Tibial nerve (tissue), 4 donors: ENCODE measurements around the gene MPST. TPM values are rescaled to one million over a fixed set of nuclear protein-coding genes. Genes with fewer than 3 reads are reported as not detected.

ENCODE experiments used
- DNase-seq, 2 donors: peaks; one replicate each; pipeline ENCODE4 v3.0.0-alpha.2; 2019; ENCODE audit warnings: low spot score in 2 of 2
- H3K27ac ChIP-seq, 4 donors: fragments of 200-600 bp; sonication (generic) in 3 of 4; one replicate each; pipeline ENCODE4 v1.5.1; 2017 to 2019; ENCODE audit warnings: mild to moderate bottlenecking in 1 of 4
- H3K27me3 ChIP-seq, 2 donors: fragments of 200-600 bp; sonication (generic) in 1 of 2; one replicate each; pipeline versions ENCODE4 v1.5.1 to v1.6.0; 2017 to 2019
- H3K36me3 ChIP-seq, 3 donors: fragments of 200-600 bp; sonication (generic); one replicate each; pipeline ENCODE4 v1.5.1; 2018 to 2019
- H3K4me1 ChIP-seq, 4 donors: fragments of 200-600 bp; sonication (generic) in 3 of 4; one replicate each; pipeline ENCODE4 v1.5.1; 2017 to 2019
- H3K4me3 ChIP-seq, 4 donors: fragments of 200-600 bp; sonication (generic) in 3 of 4; one replicate each; pipeline ENCODE4 v1.5.1; 2017 to 2019; ENCODE audit warnings: mild to moderate bottlenecking in 1 of 4, moderate library complexity in 1 of 4
- H3K9me3 ChIP-seq, 4 donors: fragments of 200-600 bp; sonication (generic) in 3 of 4; one replicate each; pipeline ENCODE4 v1.5.1; 2017 to 2019
- CTCF ChIP-seq, 5 experiments: fragments of 200-600 bp in 3 of 5; fragments of 450-650 bp in 2 of 5; sonication (generic) in 3 of 5; IDR thresholded peaks; one replicate each; pipeline ENCODE4 v1.5.1; 2016 to 2019; ENCODE audit warnings: antibody characterized with exemption in 5 of 5, mild to moderate bottlenecking in 3 of 5, moderate library complexity in 2 of 5
- EP300 ChIP-seq, 2 donors: sonication (generic); formaldehyde crosslinking; IDR thresholded peaks; one replicate each; pipeline ENCODE4 v1.6.1; 2017; ENCODE audit warnings: antibody characterized with exemption in 2 of 2, mild to moderate bottlenecking in 1 of 2
- POLR2A ChIP-seq, 2 donors: fragments of 450-650 bp; IDR thresholded peaks; one replicate each; pipeline ENCODE4 v1.6.1; 2017; ENCODE audit warnings: antibody characterized with exemption in 2 of 2, mild to moderate bottlenecking in 2 of 2, moderate library complexity in 2 of 2
- WGBS, 2 donors: methylation state at CpG; one replicate each; pipeline ENCODE4 v1.1.5; 2018; 5-methylcytosine and 5-hydroxymethylcytosine counted together
- total RNA-seq, 4 donors: library from RNA; depleted of rRNA; stranded (reverse); fragments of >200 nt; gene quantifications; one replicate each; pipeline ENCODE4 v1.1.0, GENCODE V29; 2016

The MPST gene
- total RNA-seq, 4 donors from 2014 or later = 193 to 258 (median 199) TPM

DNA sequence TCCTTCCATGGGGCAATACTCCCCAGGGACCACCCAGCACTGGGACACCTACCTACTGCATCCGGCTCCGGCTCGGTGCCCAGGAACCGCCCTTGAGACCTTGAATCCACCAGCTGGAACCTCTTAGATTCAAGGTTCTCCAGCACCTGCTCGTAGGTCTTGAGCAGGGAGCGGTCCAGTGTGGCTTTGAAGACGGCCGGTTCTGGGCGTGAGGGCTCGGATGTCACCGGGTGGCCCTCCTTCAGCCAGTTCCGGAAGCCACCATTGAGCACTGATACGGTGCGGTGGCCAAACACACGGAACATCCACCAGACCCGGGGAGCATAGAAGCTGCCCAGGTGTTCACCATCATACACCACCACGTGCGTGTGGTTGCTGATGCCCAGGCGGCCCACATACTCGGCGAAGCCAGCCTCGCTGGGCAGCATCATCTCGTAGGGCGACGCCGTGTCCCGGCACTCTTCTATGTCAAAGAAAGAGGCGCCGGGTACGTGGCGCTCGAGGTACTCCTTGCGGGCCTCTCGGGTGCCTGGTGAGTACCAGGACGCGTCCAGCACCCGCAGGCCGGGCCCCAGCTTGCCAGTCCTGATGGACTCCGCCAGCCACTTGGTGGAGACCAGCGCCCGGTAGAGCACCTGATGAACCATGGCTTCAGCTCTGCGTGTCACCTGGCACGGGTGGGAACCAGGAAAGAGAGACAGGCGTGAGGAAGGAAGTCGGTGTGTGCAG, 1.3 kb upstream of the MPST start:
- 70 to 72% methylated on average over 20 to 45 of the region's 45 CpGs for WGBS, 2 donors
- no peak for DNase-seq
- H3K36me3 ChIP-seq = peaks cover 0 to 21% (median 2%) of the 10 kb centered on the region in 3 donors
- H3K9me3 ChIP-seq = no peaks in the 10 kb centered on the region
- TF ChIP-seq EP300 (IDR thresholded peaks at IDR 0.05) (no peak), POLR2A (IDR thresholded peaks at IDR 0.05) (no peak), CTCF (IDR thresholded peaks at IDR 0.05) (no peak)
- H3K27me3 ChIP-seq = no peaks in the 10 kb centered on the region
- H3K4me3 ChIP-seq = peak overlapping the region; percentile 78 to 98 (median 84)
- peak overlapping the region; percentile 85 to 98 (median 96) for H3K27ac ChIP-seq
- H3K4me1 ChIP-seq = peaks cover 0 to 75% (median 51%) of the 10 kb centered on the region in 4 donors

GRCh38 chr22:37018815-37019308, 680 bp upstream of the MPST start:
- Histone ChIP-seq H3K27me3 (no peaks in the 10 kb centered on the region), H3K4me3 (peak overlapping the region; percentile 78 to 98 (median 84)), H3K4me1 (peaks cover 0 to 72% (median 51%) of the 10 kb centered on the region in 4 donors), H3K27ac (peak overlapping the region; percentile 85 to 98 (median 96)), H3K36me3 (peaks cover 0 to 25% (median 2%) of the 10 kb centered on the region in 3 donors), H3K9me3 (no peaks in the 10 kb centered on the region)
- WGBS, 2 donors = 0 to 2% methylated on average over 16 to 18 of the region's 35 CpGs
- no peak for TF ChIP-seq POLR2A (IDR thresholded peaks at IDR 0.05)
- peak in 1 of 2 donors; percentile 12 for TF ChIP-seq EP300 (IDR thresholded peaks at IDR 0.05)
- DNase-seq = peak; percentile 49 to 54

DNA sequence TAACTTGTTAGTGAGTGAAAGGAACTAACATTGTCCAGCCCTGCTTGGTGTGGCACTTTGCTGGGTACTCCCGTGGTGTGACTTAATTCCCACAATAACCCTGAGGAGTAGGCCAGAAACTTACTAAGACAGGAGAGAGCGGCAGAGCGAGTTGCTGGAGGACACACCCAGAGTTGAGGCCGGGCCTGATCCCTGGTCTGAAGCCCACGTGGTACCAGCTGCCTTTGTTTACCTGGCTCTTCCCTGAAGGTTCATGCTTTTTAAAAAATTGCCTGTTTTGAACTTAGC, 594 bp downstream of the MPST start:
- WGBS, 2 donors = 0% methylated on average over 5 of the region's 5 CpGs
- no peaks in the 10 kb centered on the region for H3K27me3 ChIP-seq
- DNase-seq = peak in 1 of 2 donors; percentile 35
- peaks cover 0 to 65% (median 46%) of the 10 kb centered on the region in 4 donors for H3K4me1 ChIP-seq
- peak overlapping the region; percentile 85 to 99 (median 96) for H3K27ac ChIP-seq
- H3K36me3 ChIP-seq = peaks cover 2 to 38% (median 9%) of the 10 kb centered on the region in 3 donors
- TF ChIP-seq CTCF (IDR thresholded peaks at IDR 0.05) = no peak
- no peak for TF ChIP-seq POLR2A (IDR thresholded peaks at IDR 0.05)
- TF ChIP-seq EP300 (IDR thresholded peaks at IDR 0.05) = no peak
- H3K9me3 ChIP-seq = no peaks in the 10 kb centered on the region
- H3K4me3 ChIP-seq = peak overlapping the region; percentile 78 to 99 (median 87)

DNA sequence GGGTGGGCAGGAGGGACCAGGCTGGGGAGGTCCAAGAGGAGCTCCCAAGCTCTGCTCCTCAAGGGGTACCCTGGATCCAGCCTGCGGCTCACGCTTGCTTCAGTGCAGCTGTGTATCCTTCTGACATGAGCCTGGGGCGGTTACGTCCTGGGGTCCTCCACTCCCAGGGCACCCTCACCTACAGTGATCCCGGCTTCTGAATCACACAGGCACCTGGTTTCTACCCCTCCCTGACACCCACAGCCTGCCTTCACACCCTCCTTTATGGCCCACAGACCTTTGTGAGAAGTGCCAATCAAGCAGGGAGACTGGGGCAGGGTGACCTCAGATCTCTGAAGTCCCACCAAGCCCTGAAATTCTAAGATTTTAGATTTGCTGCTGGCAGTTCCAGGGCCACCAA, 1.5 kb downstream of the MPST start:
- peaks cover 0 to 58% (median 43%) of the 10 kb centered on the region in 4 donors for H3K4me1 ChIP-seq
- no peak for DNase-seq
- peak overlapping the region; percentile 85 to 99 (median 96) for H3K27ac ChIP-seq
- H3K9me3 ChIP-seq = no peaks in the 10 kb centered on the region
- H3K4me3 ChIP-seq = peak overlapping the region; percentile 78 to 99 (median 87)
- TF ChIP-seq EP300 (IDR thresholded peaks at IDR 0.05) (no peak), POLR2A (IDR thresholded peaks at IDR 0.05) (no peak), CTCF (IDR thresholded peaks at IDR 0.05) (no peak)
- WGBS, 2 donors = 95 to 96% methylated on average over 5 of the region's 5 CpGs
- no peaks in the 10 kb centered on the region for H3K27me3 ChIP-seq
- peaks cover 2 to 46% (median 10%) of the 10 kb centered on the region in 3 donors for H3K36me3 ChIP-seq

GRCh38 chr22:37021710-37022482, 2.4 kb downstream of the MPST start:
- 64 to 73% methylated on average over 13 of the region's 13 CpGs for WGBS, 2 donors
- no peak for TF ChIP-seq POLR2A (IDR thresholded peaks at IDR 0.05)
- TF ChIP-seq CTCF (IDR thresholded peaks at IDR 0.05) = peak; percentile 51 to 64 (median 58)
- H3K36me3 ChIP-seq = peaks cover 4 to 46% (median 10%) of the 10 kb centered on the region in 3 donors

More at GRCh38 chr22:37021710-37022482, 2.4 kb downstream of the MPST start:
- peak overlapping the region in 1 of 4 donors; percentile 99 for H3K27ac ChIP-seq
- H3K4me3 ChIP-seq = no peak overlapping the region
- H3K4me1 ChIP-seq = peaks cover 0 to 50% (median 39%) of the 10 kb centered on the region in 4 donors
- peak in 1 of 2 donors; percentile 22 for DNase-seq
- H3K9me3 ChIP-seq = no peaks in the 10 kb centered on the region
- H3K27me3 ChIP-seq = no peaks in the 10 kb centered on the region
